GM12873 (cell line): ENCODE measurements around the gene COG3.

Source experiments
- TF ChIP-seq, protein P1 (sequence below): IDR thresholded peaks from 2 replicates; pipeline ENCODE4 v1.5.1; 2012; ENCODE audit warnings: low read depth, mild to moderate bottlenecking, moderate library complexity, low read length, control low read depth; ENCODE audit not compliant: insufficient read depth; ENCODE audit errors: missing control alignments

Gene COG3

DNA sequence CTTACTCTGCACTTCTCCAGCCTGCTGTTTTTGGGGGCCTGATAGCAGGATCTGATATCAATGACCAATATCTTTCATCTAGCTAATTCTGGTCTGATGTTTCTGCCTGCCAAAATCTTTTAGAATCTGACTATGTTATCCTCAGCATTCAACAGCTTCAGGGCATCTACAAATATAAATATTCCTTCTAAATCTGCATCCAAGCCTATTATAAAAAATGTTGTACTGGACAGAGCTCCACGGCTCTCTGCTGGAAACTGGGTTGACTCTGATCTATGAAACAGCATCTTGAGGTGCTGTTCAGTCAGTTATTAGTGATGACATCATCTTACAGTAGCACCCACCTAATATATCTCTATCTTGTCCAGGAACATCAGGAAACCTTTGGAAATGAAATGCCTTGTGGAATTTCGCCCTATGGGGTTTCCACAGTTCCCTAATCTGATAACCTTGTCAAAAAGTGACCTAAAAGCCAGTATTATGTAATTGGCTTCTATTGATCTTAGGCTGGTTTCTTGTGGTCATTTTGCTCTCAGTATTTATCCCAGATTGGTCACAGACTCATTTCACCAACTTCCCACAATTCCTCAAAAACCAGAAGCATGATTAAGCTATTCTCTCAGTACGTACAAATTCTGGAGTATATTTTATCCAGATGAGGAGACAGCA is 117.8 kb downstream of the COG3 start:
- TF ChIP-seq, protein P1, sequence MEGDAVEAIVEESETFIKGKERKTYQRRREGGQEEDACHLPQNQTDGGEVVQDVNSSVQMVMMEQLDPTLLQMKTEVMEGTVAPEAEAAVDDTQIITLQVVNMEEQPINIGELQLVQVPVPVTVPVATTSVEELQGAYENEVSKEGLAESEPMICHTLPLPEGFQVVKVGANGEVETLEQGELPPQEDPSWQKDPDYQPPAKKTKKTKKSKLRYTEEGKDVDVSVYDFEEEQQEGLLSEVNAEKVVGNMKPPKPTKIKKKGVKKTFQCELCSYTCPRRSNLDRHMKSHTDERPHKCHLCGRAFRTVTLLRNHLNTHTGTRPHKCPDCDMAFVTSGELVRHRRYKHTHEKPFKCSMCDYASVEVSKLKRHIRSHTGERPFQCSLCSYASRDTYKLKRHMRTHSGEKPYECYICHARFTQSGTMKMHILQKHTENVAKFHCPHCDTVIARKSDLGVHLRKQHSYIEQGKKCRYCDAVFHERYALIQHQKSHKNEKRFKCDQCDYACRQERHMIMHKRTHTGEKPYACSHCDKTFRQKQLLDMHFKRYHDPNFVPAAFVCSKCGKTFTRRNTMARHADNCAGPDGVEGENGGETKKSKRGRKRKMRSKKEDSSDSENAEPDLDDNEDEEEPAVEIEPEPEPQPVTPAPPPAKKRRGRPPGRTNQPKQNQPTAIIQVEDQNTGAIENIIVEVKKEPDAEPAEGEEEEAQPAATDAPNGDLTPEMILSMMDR, result no peak

DNA sequence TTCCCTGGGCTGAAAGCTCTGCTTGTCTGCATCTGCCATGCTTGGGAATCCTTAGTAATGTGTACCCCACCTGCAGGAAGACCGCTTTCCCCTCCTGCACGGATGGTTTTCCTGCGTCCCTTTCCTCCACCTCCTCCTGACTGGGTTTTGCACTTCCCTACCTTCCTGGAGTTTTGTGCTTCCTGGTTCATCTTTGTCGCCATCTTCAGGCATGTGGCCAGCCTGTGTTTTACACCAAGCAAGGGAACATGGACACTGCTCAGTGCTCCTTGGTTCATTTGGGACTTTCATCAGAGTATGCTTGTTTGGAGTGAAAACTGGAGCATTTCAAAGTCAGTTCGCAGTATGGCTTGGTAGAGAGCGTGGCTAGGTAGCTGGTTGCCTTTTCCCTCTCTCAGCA is 120.1 kb downstream of the COG3 start:
- TF ChIP-seq, protein P1, result no peak
